ENCODE results near the gene PLEKHH1. TPM values are rescaled to one million over a fixed set of nuclear protein-coding genes. Genes with fewer than 3 reads are reported as not detected.

PLEKHH1 gene
- total RNA-seq, 4 donors from 2014 or later, result 1.8 to 6.1 (median 4.0) TPM

DNA sequence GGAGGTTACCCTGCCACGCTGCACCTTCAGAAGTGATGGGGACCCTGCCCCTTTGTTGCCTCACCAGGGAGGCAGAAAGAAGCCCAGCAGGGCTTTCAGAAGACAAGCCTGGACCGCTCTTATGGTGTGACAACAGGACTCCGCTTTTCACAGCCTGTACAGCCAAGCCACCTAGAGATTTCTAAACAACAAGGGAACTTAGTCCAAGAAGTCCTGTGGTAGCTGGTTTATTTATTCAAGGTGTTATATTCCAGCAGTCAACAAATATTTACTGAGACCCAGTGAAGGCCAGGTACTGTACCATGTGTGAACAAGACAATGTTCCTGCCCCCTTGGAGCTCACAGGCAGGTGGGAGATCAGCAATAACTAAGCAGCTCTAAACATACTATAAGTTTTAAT lies 40.6 kb upstream of the PLEKHH1 start:
- Histone ChIP-seq H3K27ac (no peak overlapping the region), H3K36me3 (no peaks in the 10 kb centered on the region), H3K4me3 (no peak overlapping the region), H3K9me3 (peaks cover 0 to 21% (median 0%) of the 10 kb centered on the region in 3 donors), H3K27me3 (no peaks in the 10 kb centered on the region), H3K4me1 (no peaks in the 10 kb centered on the region)
- WGBS, 2 donors (ENCODE audit: low coverage in 1 of 2), result 95% methylated on average over 3 of the region's 3 CpGs; no CpG with 5 or more reads in 1 of the 2 donors
- TF ChIP-seq POLR2A (IDR thresholded peaks at IDR 0.05) (no peak), EP300 (IDR thresholded peaks at IDR 0.05) (no peak), POLR2AphosphoS5 (IDR thresholded peaks at IDR 0.05) (no peak)
- TF ChIP-seq, protein P1, sequence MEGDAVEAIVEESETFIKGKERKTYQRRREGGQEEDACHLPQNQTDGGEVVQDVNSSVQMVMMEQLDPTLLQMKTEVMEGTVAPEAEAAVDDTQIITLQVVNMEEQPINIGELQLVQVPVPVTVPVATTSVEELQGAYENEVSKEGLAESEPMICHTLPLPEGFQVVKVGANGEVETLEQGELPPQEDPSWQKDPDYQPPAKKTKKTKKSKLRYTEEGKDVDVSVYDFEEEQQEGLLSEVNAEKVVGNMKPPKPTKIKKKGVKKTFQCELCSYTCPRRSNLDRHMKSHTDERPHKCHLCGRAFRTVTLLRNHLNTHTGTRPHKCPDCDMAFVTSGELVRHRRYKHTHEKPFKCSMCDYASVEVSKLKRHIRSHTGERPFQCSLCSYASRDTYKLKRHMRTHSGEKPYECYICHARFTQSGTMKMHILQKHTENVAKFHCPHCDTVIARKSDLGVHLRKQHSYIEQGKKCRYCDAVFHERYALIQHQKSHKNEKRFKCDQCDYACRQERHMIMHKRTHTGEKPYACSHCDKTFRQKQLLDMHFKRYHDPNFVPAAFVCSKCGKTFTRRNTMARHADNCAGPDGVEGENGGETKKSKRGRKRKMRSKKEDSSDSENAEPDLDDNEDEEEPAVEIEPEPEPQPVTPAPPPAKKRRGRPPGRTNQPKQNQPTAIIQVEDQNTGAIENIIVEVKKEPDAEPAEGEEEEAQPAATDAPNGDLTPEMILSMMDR (IDR thresholded peaks at IDR 0.05), result no peak
- ATAC-seq, result no peak

GRCh38 chr14:67493092-67493717 lies 39.9 kb upstream of the PLEKHH1 start:
- Histone ChIP-seq H3K9me3 (peaks cover 0 to 21% (median 0%) of the 10 kb centered on the region in 3 donors), H3K36me3 (no peaks in the 10 kb centered on the region), H3K27me3 (no peaks in the 10 kb centered on the region), H3K4me3 (no peak overlapping the region), H3K27ac (no peak overlapping the region), H3K4me1 (no peaks in the 10 kb centered on the region)
- no peak for ATAC-seq
- 96 to 97% methylated on average over 6 to 7 of the region's 8 CpGs for WGBS, 2 donors (ENCODE audit: low coverage in 1 of 2)
- no peak for TF ChIP-seq POLR2AphosphoS5 (IDR thresholded peaks at IDR 0.05)
- TF ChIP-seq EP300 (IDR thresholded peaks at IDR 0.05), result no peak
- TF ChIP-seq, protein P1 (IDR thresholded peaks at IDR 0.05), result no peak
- no peak for TF ChIP-seq POLR2A (IDR thresholded peaks at IDR 0.05)

GRCh38 chr14:67495827-67496226 lies 37.3 kb upstream of the PLEKHH1 start:
- TF ChIP-seq EP300 (IDR thresholded peaks at IDR 0.05) (no peak), POLR2AphosphoS5 (IDR thresholded peaks at IDR 0.05) (no peak), POLR2A (IDR thresholded peaks at IDR 0.05) (no peak)
- TF ChIP-seq, protein P1 (IDR thresholded peaks at IDR 0.05), result no peak
- H3K36me3 ChIP-seq, result no peaks in the 10 kb centered on the region
- ATAC-seq, result no peak
- H3K27ac ChIP-seq, result no peak overlapping the region
- peaks cover 0 to 21% (median 0%) of the 10 kb centered on the region in 3 donors for H3K9me3 ChIP-seq
- H3K27me3 ChIP-seq, result no peaks in the 10 kb centered on the region
- WGBS, 2 donors (ENCODE audit: low coverage in 1 of 2), result 100% methylated on average over 1 of the region's 1 CpG; no CpG with 5 or more reads in 1 of the 2 donors
- H3K4me3 ChIP-seq, result no peak overlapping the region
- no peaks in the 10 kb centered on the region for H3K4me1 ChIP-seq

DNA sequence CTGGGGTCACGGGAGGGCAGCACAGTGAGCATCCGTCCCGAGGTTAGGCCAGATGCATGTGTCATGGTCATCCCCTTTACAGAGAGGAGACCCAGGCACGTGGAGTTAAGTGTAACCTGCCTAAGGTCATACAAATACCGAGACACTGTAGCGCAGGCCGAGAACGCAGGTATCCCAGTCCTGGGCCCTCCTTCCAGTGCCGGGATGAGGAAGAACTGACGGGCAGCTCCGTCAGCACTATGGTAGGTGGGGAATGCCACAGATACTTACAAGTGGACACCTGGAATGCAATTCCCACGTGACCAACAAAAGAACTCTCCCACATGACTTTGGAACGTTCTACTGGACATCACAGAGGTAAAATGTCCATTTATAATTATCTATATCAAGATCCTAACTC lies 35.9 kb upstream of the PLEKHH1 start:
- no peak for ATAC-seq
- no peak for TF ChIP-seq POLR2A (IDR thresholded peaks at IDR 0.05)
- TF ChIP-seq POLR2AphosphoS5 (IDR thresholded peaks at IDR 0.05), result no peak
- no peak for TF ChIP-seq EP300 (IDR thresholded peaks at IDR 0.05)
- TF ChIP-seq, protein P1 (IDR thresholded peaks at IDR 0.05), result no peak
- H3K4me3 ChIP-seq, result no peak overlapping the region
- no peak overlapping the region for H3K27ac ChIP-seq
- no peaks in the 10 kb centered on the region for H3K36me3 ChIP-seq
- H3K27me3 ChIP-seq, result no peaks in the 10 kb centered on the region
- H3K4me1 ChIP-seq, result no peaks in the 10 kb centered on the region
- peaks cover 0 to 21% (median 0%) of the 10 kb centered on the region in 3 donors for H3K9me3 ChIP-seq
- WGBS, 2 donors (ENCODE audit: low coverage in 1 of 2), result 50 to 82% methylated on average over 1 to 10 of the region's 13 CpGs

DNA sequence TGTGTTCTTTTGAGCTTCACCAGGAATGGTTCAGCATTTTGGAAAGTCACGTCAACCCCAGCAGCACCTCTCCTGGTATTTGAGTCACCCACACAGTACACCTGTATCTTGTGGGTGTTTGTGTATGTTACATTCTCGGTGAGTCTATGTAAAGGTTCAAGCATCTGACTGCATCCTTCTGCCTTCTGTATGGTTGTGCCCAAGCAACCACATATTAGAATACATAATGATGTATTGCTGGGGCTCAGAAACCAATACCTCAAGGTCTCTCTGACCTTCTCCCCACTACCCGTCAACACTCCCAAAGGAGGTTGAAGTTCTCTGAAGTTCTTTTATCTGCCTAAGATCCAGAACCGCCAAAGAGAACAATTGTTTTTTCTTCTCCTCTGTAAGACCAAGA lies 35.4 kb upstream of the PLEKHH1 start:
- no peak overlapping the region for H3K27ac ChIP-seq
- no peaks in the 10 kb centered on the region for H3K4me1 ChIP-seq
- no peaks in the 10 kb centered on the region for H3K36me3 ChIP-seq
- no peak for TF ChIP-seq EP300 (IDR thresholded peaks at IDR 0.05)
- TF ChIP-seq POLR2AphosphoS5 (IDR thresholded peaks at IDR 0.05), result no peak
- no peak for TF ChIP-seq POLR2A (IDR thresholded peaks at IDR 0.05)
- TF ChIP-seq, protein P1 (IDR thresholded peaks at IDR 0.05), result no peak
- no peaks in the 10 kb centered on the region for H3K27me3 ChIP-seq
- ATAC-seq, result no peak
- H3K4me3 ChIP-seq, result no peak overlapping the region
- WGBS, 2 donors (ENCODE audit: low coverage in 1 of 2), result 92 to 93% methylated on average over 3 to 4 of the region's 4 CpGs
- H3K9me3 ChIP-seq, result peaks cover 0 to 18% (median 0%) of the 10 kb centered on the region in 3 donors
